Measurements from ENCODE around the gene MAP3K9.

DNA sequence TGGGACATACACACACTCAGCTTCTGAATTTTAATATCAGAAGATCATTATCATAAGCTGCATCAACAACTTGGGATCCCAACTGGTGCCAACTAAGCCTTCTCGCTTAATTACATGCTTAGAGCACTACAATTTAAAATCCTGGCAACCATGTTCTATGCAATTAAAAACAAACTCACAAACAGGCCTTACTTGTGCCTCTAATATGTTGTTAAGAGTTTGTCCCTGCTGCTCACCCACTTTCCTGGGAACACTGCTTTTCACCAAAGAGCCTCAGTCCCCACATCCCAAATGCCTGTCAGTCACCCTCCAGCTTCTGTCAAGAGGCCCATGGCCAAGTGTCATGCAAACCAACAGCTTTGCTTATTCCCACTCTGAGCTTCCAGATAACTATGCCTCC, 97.9 kb downstream of the MAP3K9 start:
- TF ChIP-seq POLR2A (IDR thresholded peaks at IDR 0.05) (no peak), EP300 (IDR thresholded peaks at IDR 0.05) (no peak)
- TF ChIP-seq, protein P1, sequence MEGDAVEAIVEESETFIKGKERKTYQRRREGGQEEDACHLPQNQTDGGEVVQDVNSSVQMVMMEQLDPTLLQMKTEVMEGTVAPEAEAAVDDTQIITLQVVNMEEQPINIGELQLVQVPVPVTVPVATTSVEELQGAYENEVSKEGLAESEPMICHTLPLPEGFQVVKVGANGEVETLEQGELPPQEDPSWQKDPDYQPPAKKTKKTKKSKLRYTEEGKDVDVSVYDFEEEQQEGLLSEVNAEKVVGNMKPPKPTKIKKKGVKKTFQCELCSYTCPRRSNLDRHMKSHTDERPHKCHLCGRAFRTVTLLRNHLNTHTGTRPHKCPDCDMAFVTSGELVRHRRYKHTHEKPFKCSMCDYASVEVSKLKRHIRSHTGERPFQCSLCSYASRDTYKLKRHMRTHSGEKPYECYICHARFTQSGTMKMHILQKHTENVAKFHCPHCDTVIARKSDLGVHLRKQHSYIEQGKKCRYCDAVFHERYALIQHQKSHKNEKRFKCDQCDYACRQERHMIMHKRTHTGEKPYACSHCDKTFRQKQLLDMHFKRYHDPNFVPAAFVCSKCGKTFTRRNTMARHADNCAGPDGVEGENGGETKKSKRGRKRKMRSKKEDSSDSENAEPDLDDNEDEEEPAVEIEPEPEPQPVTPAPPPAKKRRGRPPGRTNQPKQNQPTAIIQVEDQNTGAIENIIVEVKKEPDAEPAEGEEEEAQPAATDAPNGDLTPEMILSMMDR (IDR thresholded peaks at IDR 0.05): no peak
